Ectodermal cell (in vitro differentiated cells): Measurements from ENCODE around the gene KLHL29.

Experiments
- H3K27ac ChIP-seq: 2 replicates; pipeline ENCODE4 v1.7.0; 2013; ENCODE audit warnings: mild to moderate bottlenecking, low read depth, low read length; ENCODE audit not compliant: insufficient read depth, poor library complexity, severe bottlenecking
- H3K27me3 ChIP-seq: 2 replicates; pipeline ENCODE4 v1.7.0; 2013; ENCODE audit warnings: mild to moderate bottlenecking, low read length; ENCODE audit not compliant: insufficient read depth, control insufficient read depth, poor library complexity, severe bottlenecking
- H3K36me3 ChIP-seq: one replicate; pipeline ENCODE4 v1.7.0; 2013; ENCODE audit warnings: low read length; ENCODE audit not compliant: control insufficient read depth, insufficient read depth
- H3K4me1 ChIP-seq: one replicate; pipeline ENCODE4 v1.7.0; 2013; ENCODE audit warnings: low read length; ENCODE audit not compliant: control insufficient read depth, insufficient read depth
- H3K4me3 ChIP-seq: 2 replicates; pipeline ENCODE4 v1.7.0; 2013; ENCODE audit warnings: low read depth, low read length, control low read depth; ENCODE audit not compliant: insufficient read depth
- H3K9me3 ChIP-seq: 2 replicates; pipeline ENCODE4 v1.7.0; 2013; ENCODE audit warnings: mild to moderate bottlenecking, low read length, moderate library complexity; ENCODE audit not compliant: control insufficient read depth
- WGBS, 2 experiments: methylation state at CpG; one replicate each; pipeline ENCODE4 v1.1.7; 2013; ENCODE audit warnings: missing lambda C conversion rate in 2 of 2; 5-methylcytosine and 5-hydroxymethylcytosine counted together

Gene KLHL29

GRCh38 chr2:23366720-23367119, 18.3 kb upstream of the KLHL29 start:
- Histone ChIP-seq H3K9me3 (no peaks in the 10 kb centered on the region), H3K4me1 (no peaks in the 10 kb centered on the region), H3K27ac (no peak overlapping the region), H3K36me3 (no peaks in the 10 kb centered on the region), H3K4me3 (no peak overlapping the region), H3K27me3 (no peaks in the 10 kb centered on the region)
- 82 to 86% methylated on average over 9 of the region's 9 CpGs for WGBS, 2 experiments

- Histone ChIP-seq H3K27ac (no peak overlapping the region), H3K4me3 (no peak overlapping the region), H3K36me3 (no peaks in the 10 kb centered on the region), H3K27me3 (no peaks in the 10 kb centered on the region), H3K9me3 (no peaks in the 10 kb centered on the region), H3K4me1 (no peaks in the 10 kb centered on the region)
- 83 to 91% methylated on average over 1 to 2 of the region's 3 CpGs for WGBS, 2 experiments
Observed at GRCh38 chr2:23367760-23368159, 17.2 kb upstream of the KLHL29 start.

GRCh38 chr2:23373666-23374065, 11.3 kb upstream of the KLHL29 start:
- Histone ChIP-seq H3K4me3 (no peak overlapping the region), H3K27me3 (no peaks in the 10 kb centered on the region), H3K27ac (no peak overlapping the region), H3K4me1 (no peaks in the 10 kb centered on the region), H3K9me3 (no peaks in the 10 kb centered on the region), H3K36me3 (no peaks in the 10 kb centered on the region)
- 87 to 89% methylated on average over 8 of the region's 8 CpGs for WGBS, 2 experiments

- Histone ChIP-seq H3K4me3 (no peak overlapping the region), H3K27me3 (no peaks in the 10 kb centered on the region)
- 89 to 92% methylated on average over 3 of the region's 3 CpGs for WGBS, 2 experiments
Observed at GRCh38 chr2:23375448-23375847, 9.5 kb upstream of the KLHL29 start.

GRCh38 chr2:23376075-23376474, 8.9 kb upstream of the KLHL29 start:
- no peaks in the 10 kb centered on the region for H3K4me1 ChIP-seq
- H3K27me3 ChIP-seq, result no peaks in the 10 kb centered on the region
- H3K27ac ChIP-seq, result no peak overlapping the region
- H3K4me3 ChIP-seq, result no peak overlapping the region
- H3K36me3 ChIP-seq, result no peaks in the 10 kb centered on the region
- H3K9me3 ChIP-seq, result no peaks in the 10 kb centered on the region
- WGBS, 2 experiments, result 92 to 97% methylated on average over 5 of the region's 5 CpGs

More at GRCh38 chr2:23375448-23375847, 9.5 kb upstream of the KLHL29 start:
- Histone ChIP-seq H3K27ac (no peak overlapping the region), H3K9me3 (no peaks in the 10 kb centered on the region), H3K36me3 (no peaks in the 10 kb centered on the region), H3K4me1 (no peaks in the 10 kb centered on the region)

GRCh38 chr2:23376972-23377371, 8.0 kb upstream of the KLHL29 start:
- Histone ChIP-seq H3K36me3 (no peaks in the 10 kb centered on the region), H3K27me3 (peaks cover 6% of the 10 kb centered on the region), H3K27ac (no peak overlapping the region), H3K4me1 (no peaks in the 10 kb centered on the region), H3K4me3 (no peak overlapping the region), H3K9me3 (no peaks in the 10 kb centered on the region)
- WGBS, 2 experiments, result 91 to 94% methylated on average over 8 of the region's 8 CpGs

GRCh38 chr2:23377771-23378170, 7.2 kb upstream of the KLHL29 start:
- H3K27ac ChIP-seq, result no peak overlapping the region
- no peak overlapping the region for H3K4me3 ChIP-seq
- no peaks in the 10 kb centered on the region for H3K4me1 ChIP-seq
- no peaks in the 10 kb centered on the region for H3K9me3 ChIP-seq
- no peaks in the 10 kb centered on the region for H3K36me3 ChIP-seq
- WGBS, 2 experiments, result 93 to 97% methylated on average over 4 of the region's 4 CpGs
- peaks cover 14% of the 10 kb centered on the region for H3K27me3 ChIP-seq

- Histone ChIP-seq H3K9me3 (no peaks in the 10 kb centered on the region), H3K36me3 (no peaks in the 10 kb centered on the region), H3K4me3 (no peak overlapping the region), H3K27me3 (peaks cover 21% of the 10 kb centered on the region), H3K4me1 (no peaks in the 10 kb centered on the region), H3K27ac (no peak overlapping the region)
- 82 to 90% methylated on average over 2 of the region's 2 CpGs for WGBS, 2 experiments
Observed at GRCh38 chr2:23378496-23378895, 6.5 kb upstream of the KLHL29 start.

GRCh38 chr2:23379220-23379695, 5.7 kb upstream of the KLHL29 start:
- H3K4me3 ChIP-seq, result no peak overlapping the region
- 78 to 90% methylated on average over 5 of the region's 7 CpGs for whole genome bisulfite sequencing, 2 experiments

GRCh38 chr2:23380562-23381065, 4.4 kb upstream of the KLHL29 start:
- no peaks in the 10 kb centered on the region for H3K4me1 ChIP-seq
- H3K4me3 ChIP-seq, result no peak overlapping the region
- no peaks in the 10 kb centered on the region for H3K36me3 ChIP-seq
- H3K27ac ChIP-seq, result no peak overlapping the region
- H3K27me3 ChIP-seq, result peaks cover 38% of the 10 kb centered on the region
- 57 to 64% methylated on average over 3 of the region's 4 CpGs for WGBS, 2 experiments
- no peaks in the 10 kb centered on the region for H3K9me3 ChIP-seq

More at GRCh38 chr2:23379220-23379695, 5.7 kb upstream of the KLHL29 start:
- Histone ChIP-seq H3K27ac (no peak overlapping the region), H3K9me3 (no peaks in the 10 kb centered on the region), H3K36me3 (no peaks in the 10 kb centered on the region), H3K4me1 (no peaks in the 10 kb centered on the region), H3K27me3 (peaks cover 29% of the 10 kb centered on the region)

- WGBS, 2 experiments, result 82 to 83% methylated on average over 6 of the region's 6 CpGs
Observed at GRCh38 chr2:23381084-23381483, 3.9 kb upstream of the KLHL29 start.

More at GRCh38 chr2:23381084-23381483, 3.9 kb upstream of the KLHL29 start:
- H3K4me1 ChIP-seq, result peaks cover 2% of the 10 kb centered on the region
- no peak overlapping the region for H3K4me3 ChIP-seq
- no peaks in the 10 kb centered on the region for H3K36me3 ChIP-seq
- H3K27ac ChIP-seq, result no peak overlapping the region
- H3K27me3 ChIP-seq, result peaks cover 43% of the 10 kb centered on the region
- no peaks in the 10 kb centered on the region for H3K9me3 ChIP-seq
